Neural progenitor cell (in vitro differentiated cells): Measurements from ENCODE around the gene TFCP2L1. TPM values are rescaled to one million over a fixed set of nuclear protein-coding genes. Genes with fewer than 3 reads are reported as not detected.
"Not testable (repeated sequence)": the region's sequence is repeated elsewhere in the genome, so short reads cannot be mapped to it uniquely, and the experiment has no call there.

Experiments
- DNase-seq: peaks from one replicate; pipeline ENCODE4 v3.0.0-alpha.2; 2016; ENCODE audit warnings: low spot score
- H2AFZ ChIP-seq: fragments of 200-600 bp; sonication (generic); replicated peaks from 2 replicates; pipeline ENCODE4 v1.6.1; 2016; ENCODE audit warnings: antibody characterized with exemption
- H3F3A ChIP-seq: fragments of 200-600 bp; sonication (generic); 2 replicates; pipeline ENCODE4 v1.6.1; 2016; ENCODE audit warnings: antibody characterized with exemption, low read depth
- H3K27ac ChIP-seq: fragments of 200-600 bp; sonication (generic); 2 replicates; pipeline ENCODE4 v1.5.1; 2016; ENCODE audit warnings: mild to moderate bottlenecking
- H3K27me3 ChIP-seq: fragments of 200-600 bp; sonication (generic); 2 replicates; pipeline ENCODE4 v1.6.1; 2016; ENCODE audit warnings: mild to moderate bottlenecking, moderate library complexity
- H3K36me3 ChIP-seq: fragments of 200-600 bp; sonication (generic); 2 replicates; pipeline ENCODE4 v1.5.1; 2016
- H3K4me1 ChIP-seq: fragments of 200-600 bp; sonication (generic); 2 replicates; pipeline ENCODE4 v1.6.1; 2016; ENCODE audit warnings: mixed run types
- H3K4me2 ChIP-seq: fragments of 200-600 bp; sonication (generic); 2 replicates; pipeline ENCODE4 v1.6.1; 2016
- H3K4me3 ChIP-seq: fragments of 200-600 bp; sonication (generic); 2 replicates; pipeline ENCODE4 v1.5.1; 2016
- H3K79me2 ChIP-seq: fragments of 200-600 bp; sonication (generic); 2 replicates; pipeline ENCODE4 v1.6.1; 2016; ENCODE audit warnings: low read depth
- H3K9ac ChIP-seq: fragments of 200-600 bp; sonication (generic); 2 replicates; pipeline ENCODE4 v1.6.1; 2016
- H3K9me3 ChIP-seq: fragments of 200-600 bp; sonication (generic); 2 replicates; pipeline ENCODE4 v1.5.1; 2016; ENCODE audit warnings: low read depth
- H4K20me1 ChIP-seq: fragments of 200-600 bp; sonication (generic); 2 replicates; pipeline ENCODE4 v1.6.1; 2016; ENCODE audit warnings: low read depth
- H3K27ac Mint-ChIP-seq: 3 replicates; pipeline ENCODE4 v1.8.0; 2021; ENCODE audit warnings: mixed read lengths
- H3K27me3 Mint-ChIP-seq: 2 replicates; pipeline ENCODE4 v1.8.0; 2022; ENCODE audit warnings: low read depth, mild to moderate bottlenecking, inconsistent platforms, moderate library complexity, mixed read lengths; ENCODE audit not compliant: insufficient read depth
- H3K36me3 Mint-ChIP-seq: 3 replicates; pipeline ENCODE4 v1.8.0; 2021; ENCODE audit warnings: mixed read lengths
- H3K4me1 Mint-ChIP-seq: 3 replicates; pipeline ENCODE4 v1.8.0; 2021; ENCODE audit warnings: mixed read lengths
- H3K4me3 Mint-ChIP-seq: 3 replicates; pipeline ENCODE4 v1.8.0; 2021; ENCODE audit warnings: mild to moderate bottlenecking, moderate library complexity, mixed read lengths
- H3K9me3 Mint-ChIP-seq: 3 replicates; pipeline ENCODE4 v1.8.0; 2020; ENCODE audit warnings: mixed read lengths
- EZH2 ChIP-seq: fragments of 200-600 bp; sonication (generic); IDR thresholded peaks from 2 replicates; pipeline ENCODE4 v1.6.1; 2017; ENCODE audit warnings: antibody characterized with exemption, mild to moderate bottlenecking, moderate library complexity
- EZH2phosphoT487 ChIP-seq: fragments of 200-600 bp; sonication (generic); IDR thresholded peaks from 2 replicates; pipeline ENCODE4 v1.6.1; 2017; ENCODE audit warnings: antibody characterized with exemption
- total RNA-seq: library from RNA; depleted of rRNA; stranded (reverse); fragments of >200 nt; gene quantifications from 2 replicates; pipeline ENCODE4 v1.2.3, GENCODE V29; 2015; ENCODE audit warnings: low replicate concordance
- TF ChIP-seq, protein P1 (sequence below): fragments of 200-600 bp; sonication (generic); IDR thresholded peaks from 2 replicates; pipeline ENCODE4 v1.5.1; 2017; ENCODE audit warnings: antibody characterized with exemption, mild to moderate bottlenecking

The TFCP2L1 gene
- total RNA-seq, 1 donor from 2014 or later: 0.04 TPM

DNA sequence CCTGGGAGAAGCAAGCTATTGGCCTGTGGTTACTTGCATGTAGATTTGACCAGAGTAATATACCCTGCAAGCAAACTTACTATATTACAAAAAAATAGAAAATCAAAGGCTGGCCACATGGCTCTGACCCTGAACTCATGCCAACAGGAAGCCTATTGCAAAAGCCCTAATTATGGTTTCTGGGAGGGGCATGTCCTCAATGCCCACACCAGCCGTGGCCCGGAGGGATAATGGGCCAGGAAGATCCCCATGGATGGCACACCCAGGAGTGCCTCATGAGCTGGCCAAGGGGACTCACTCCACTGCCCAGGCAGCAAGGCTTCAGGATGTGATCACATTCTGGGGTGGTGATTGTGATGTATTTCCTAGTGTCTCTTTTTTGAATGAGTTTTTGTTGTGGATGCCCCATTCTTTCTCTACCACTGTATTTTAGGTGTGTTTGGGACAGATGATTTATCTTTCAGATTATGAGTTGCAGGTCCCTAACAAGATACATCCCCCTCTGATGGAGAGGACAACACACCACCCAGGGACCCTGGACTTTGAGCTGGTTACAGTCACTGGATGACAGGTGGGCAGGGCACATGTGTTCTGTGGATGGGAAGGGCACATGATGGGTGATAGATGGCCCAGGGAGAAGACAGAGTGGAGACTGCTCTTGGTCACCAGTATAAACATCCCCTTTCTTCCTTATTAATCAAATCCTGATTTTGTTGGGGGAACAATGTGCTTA lies 18.7 kb upstream of the TFCP2L1 start:
- Histone ChIP-seq H3K36me3 (no peaks in the 10 kb centered on the region), H3K4me2 (no peak overlapping the region), H3K9me3 (no peaks in the 10 kb centered on the region), H4K20me1 (no peaks in the 10 kb centered on the region), H3K9ac (no peak overlapping the region), H3K4me3 (no peak overlapping the region), H3F3A (no peaks in the 10 kb centered on the region), H3K27ac (no peak overlapping the region), H3K79me2 (no peaks in the 10 kb centered on the region), H3K27me3 (no peaks in the 10 kb centered on the region), H2AFZ (no peak overlapping the region), H3K4me1 (no peaks in the 10 kb centered on the region)
- no peak overlapping the region for H3K27ac Mint-ChIP-seq
- no peak for TF ChIP-seq EZH2
- TF ChIP-seq EZH2phosphoT487: no peak
- TF ChIP-seq, protein P1, sequence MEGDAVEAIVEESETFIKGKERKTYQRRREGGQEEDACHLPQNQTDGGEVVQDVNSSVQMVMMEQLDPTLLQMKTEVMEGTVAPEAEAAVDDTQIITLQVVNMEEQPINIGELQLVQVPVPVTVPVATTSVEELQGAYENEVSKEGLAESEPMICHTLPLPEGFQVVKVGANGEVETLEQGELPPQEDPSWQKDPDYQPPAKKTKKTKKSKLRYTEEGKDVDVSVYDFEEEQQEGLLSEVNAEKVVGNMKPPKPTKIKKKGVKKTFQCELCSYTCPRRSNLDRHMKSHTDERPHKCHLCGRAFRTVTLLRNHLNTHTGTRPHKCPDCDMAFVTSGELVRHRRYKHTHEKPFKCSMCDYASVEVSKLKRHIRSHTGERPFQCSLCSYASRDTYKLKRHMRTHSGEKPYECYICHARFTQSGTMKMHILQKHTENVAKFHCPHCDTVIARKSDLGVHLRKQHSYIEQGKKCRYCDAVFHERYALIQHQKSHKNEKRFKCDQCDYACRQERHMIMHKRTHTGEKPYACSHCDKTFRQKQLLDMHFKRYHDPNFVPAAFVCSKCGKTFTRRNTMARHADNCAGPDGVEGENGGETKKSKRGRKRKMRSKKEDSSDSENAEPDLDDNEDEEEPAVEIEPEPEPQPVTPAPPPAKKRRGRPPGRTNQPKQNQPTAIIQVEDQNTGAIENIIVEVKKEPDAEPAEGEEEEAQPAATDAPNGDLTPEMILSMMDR: no peak
- DNase-seq: no peak
- H3K36me3 Mint-ChIP-seq: no peaks in the 10 kb centered on the region
- no peaks in the 10 kb centered on the region for H3K4me1 Mint-ChIP-seq
- H3K9me3 Mint-ChIP-seq: no peaks in the 10 kb centered on the region
- no peaks in the 10 kb centered on the region for H3K27me3 Mint-ChIP-seq
- no peak overlapping the region for H3K4me3 Mint-ChIP-seq

GRCh38 chr2:121301190-121301589 lies 16.2 kb upstream of the TFCP2L1 start:
- H3K4me3 ChIP-seq, H3K4me1 ChIP-seq, H3K9me3 Mint-ChIP-seq, H3K27ac Mint-ChIP-seq, H3K9me3 ChIP-seq, H3K79me2 ChIP-seq, H3F3A ChIP-seq, H3K9ac ChIP-seq, H3K4me3 Mint-ChIP-seq, H3K4me2 ChIP-seq, H3K27ac ChIP-seq, H2AFZ ChIP-seq, H3K27me3 Mint-ChIP-seq, H3K4me1 Mint-ChIP-seq, H3K27me3 ChIP-seq, H3K36me3 Mint-ChIP-seq, DNase-seq, H4K20me1 ChIP-seq, H3K36me3 ChIP-seq: not testable (repeated sequence)

DNA sequence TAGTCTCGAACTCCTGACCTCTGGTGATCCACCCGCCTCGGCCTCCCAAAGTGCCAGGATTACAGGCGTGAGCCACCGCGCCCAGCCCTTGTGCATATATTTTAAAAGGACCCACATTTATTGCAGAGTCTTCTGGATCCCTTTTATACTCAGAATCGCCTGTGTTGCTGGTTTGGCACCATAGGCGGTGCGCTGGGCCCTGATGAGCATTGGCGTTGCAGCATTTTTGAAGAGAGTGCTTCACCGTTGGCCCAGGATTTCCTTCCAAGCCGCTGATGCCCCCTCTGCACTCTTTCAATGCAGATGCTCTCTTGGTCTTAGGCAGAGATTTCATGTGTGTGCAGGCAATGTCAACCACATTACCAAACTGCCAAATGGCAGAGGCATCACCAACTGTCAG lies 13.5 kb upstream of the TFCP2L1 start:
- Mint-ChIP-seq H3K36me3 (no peaks in the 10 kb centered on the region), H3K4me1 (peaks cover 6% of the 10 kb centered on the region), H3K27me3 (no peaks in the 10 kb centered on the region), H3K9me3 (no peaks in the 10 kb centered on the region), H3K27ac (no peak overlapping the region), H3K4me3 (no peak overlapping the region)
- Histone ChIP-seq H3K27me3 (no peaks in the 10 kb centered on the region), H2AFZ (no peak overlapping the region), H3K4me1 (no peaks in the 10 kb centered on the region), H3K79me2 (no peaks in the 10 kb centered on the region), H3K27ac (no peak overlapping the region), H3F3A (no peaks in the 10 kb centered on the region), H3K9me3 (no peaks in the 10 kb centered on the region), H3K4me2 (no peak overlapping the region), H3K36me3 (no peaks in the 10 kb centered on the region), H3K4me3 (no peak overlapping the region), H4K20me1 (no peaks in the 10 kb centered on the region), H3K9ac (no peak overlapping the region)
- no peak for DNase-seq
- TF ChIP-seq EZH2 (no peak), EZH2phosphoT487 (no peak)
- TF ChIP-seq, protein P1: no peak

- not testable (repeated sequence) for H3K27ac ChIP-seq, H3K27ac Mint-ChIP-seq, H3K4me3 Mint-ChIP-seq, H3K9me3 Mint-ChIP-seq, H3F3A ChIP-seq, H3K9ac ChIP-seq, H3K9me3 ChIP-seq, H3K4me1 Mint-ChIP-seq, H3K4me2 ChIP-seq, H3K36me3 Mint-ChIP-seq, H3K79me2 ChIP-seq, DNase-seq, H3K4me1 ChIP-seq, H3K27me3 ChIP-seq, H3K4me3 ChIP-seq, H2AFZ ChIP-seq, H4K20me1 ChIP-seq, H3K36me3 ChIP-seq, H3K27me3 Mint-ChIP-seq
Observed at GRCh38 chr2:121297866-121298265, 12.9 kb upstream of the TFCP2L1 start.
